Measurements from ENCODE around the gene ARHGAP8.

Gene ARHGAP8

DNA sequence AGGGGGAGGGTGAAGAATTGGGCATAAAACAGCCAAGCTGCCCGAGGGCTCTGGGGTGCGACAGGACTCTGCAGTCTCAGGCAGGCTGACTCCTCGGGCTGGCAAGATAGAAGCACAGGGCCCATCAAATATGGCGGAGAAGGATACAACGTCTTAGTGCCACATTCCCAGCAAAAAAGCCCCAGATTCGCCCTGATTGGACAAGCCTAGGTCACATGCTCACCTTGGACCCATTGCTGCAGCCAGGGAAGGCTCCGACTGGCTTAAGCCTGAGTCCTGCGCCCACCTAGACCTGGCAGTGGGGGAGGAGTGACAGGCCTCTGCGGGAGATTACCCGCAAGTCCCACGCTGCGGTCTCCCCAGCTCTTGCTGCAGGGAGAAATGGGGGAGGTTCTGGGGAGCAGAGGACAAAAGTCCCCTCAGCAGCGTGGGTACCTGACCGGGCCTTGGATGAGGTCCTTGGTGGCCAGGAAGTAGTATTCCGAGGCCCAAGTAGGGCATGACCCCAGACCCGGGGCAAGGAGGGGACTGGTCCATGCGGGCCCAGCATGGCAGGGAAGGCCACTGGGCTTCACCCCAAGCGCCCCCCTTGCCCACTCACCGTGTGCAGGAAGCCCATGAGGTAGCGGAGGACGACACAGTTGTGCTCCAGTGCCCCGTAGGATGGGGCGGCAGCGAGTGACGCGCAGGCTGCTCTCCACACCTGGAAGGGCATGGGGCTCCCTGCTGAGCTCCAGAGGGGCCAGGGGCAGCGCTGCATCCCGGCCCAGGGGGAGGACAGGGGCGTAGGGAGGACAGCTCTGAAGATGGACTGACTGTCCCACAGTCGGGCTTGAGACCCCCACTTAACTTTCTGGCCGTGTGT is 113.0 kb downstream of the ARHGAP8 start:
- DNase-seq: no peak

DNA sequence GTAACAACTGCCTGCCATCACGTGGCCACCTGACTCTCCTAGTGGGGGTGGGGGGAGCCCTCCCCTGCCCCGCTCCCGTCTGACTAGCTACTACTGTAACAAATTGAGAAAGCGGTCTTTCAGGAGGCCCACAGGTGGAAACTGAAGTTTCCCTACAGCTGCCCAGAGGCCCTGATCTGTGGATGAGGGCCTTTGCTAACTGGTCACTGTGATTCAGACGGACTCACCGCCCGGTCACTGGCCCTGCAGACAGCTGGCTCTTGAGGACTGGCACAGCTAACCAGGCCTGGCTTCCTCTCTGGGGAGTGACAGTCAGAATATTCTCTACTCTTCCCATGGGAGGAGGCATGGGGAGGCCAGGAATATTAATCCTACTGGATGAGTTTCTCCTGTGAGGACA is 116.8 kb downstream of the ARHGAP8 start:
- DNase-seq: no peak

- DNase-seq: no peak
These were observed 117.6 kb downstream of the ARHGAP8 start for GRCh38 chr22:44870021-44870420.

GRCh38 chr22:44871782-44872181 is 119.4 kb downstream of the ARHGAP8 start:
- DNase-seq: no peak

DNA sequence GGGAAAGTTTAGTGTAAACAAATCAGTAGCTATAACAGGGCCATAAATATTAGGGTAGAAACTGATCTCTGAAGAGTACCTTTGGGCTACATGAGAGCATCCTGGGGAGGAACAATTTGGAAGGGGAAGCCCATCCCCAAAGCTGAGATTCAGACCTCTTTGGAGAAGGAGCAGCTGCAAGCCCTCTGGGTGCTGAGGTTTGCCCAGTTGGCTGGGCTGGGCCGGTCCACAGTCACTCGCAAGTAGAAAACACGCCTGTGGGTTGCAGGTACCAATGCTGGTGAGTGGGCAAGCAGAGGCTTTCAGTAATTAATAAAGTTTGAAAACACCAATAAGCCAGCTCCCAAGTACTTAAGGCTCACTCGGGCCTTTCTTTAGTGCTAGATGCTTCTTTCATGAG is 124.5 kb downstream of the ARHGAP8 start:
- no peak for DNase-seq

DNA sequence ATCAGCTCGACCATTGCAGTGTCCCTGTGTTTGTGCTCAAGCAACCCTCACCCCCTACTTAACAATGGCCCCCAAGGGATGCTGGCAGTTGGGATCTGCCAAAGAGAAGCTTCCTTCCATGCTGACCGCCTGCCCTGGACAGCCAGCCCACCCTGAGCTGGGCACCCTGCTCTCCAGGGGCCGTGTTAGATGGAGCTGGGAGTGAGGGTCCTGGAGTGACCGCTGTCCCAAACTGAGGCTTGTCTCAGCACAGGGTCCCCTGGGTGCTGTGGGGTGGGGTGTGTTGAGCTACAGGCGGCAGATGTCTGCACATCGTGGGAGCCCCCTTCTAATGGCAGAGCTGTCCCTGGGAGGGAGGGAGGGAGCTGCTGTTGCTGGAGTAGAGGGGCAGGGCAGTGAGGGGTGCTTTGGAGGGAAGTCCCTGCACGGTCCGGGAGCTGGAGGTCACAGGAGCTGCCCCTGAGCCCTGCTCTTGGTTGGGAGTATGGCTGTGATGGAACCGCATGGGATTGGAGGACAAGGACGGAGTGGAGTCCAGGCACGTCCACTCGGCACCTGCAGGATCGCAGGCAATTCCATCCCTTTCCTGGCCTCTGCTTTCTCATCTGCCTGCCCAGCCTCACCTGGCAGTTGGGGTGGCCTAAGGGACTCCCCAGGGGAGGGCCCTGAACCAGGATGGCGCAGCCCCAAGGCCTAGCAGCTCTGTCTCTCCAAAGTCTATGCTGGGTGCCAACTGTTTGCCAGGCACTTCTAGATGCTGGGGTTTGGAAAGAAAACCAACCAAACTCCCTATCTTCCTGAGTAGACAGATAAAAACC is 126.3 kb downstream of the ARHGAP8 start:
- no peak for DNase-seq

GRCh38 chr22:44879301-44879680 is 126.9 kb downstream of the ARHGAP8 start:
- DNase-seq: no peak

DNA sequence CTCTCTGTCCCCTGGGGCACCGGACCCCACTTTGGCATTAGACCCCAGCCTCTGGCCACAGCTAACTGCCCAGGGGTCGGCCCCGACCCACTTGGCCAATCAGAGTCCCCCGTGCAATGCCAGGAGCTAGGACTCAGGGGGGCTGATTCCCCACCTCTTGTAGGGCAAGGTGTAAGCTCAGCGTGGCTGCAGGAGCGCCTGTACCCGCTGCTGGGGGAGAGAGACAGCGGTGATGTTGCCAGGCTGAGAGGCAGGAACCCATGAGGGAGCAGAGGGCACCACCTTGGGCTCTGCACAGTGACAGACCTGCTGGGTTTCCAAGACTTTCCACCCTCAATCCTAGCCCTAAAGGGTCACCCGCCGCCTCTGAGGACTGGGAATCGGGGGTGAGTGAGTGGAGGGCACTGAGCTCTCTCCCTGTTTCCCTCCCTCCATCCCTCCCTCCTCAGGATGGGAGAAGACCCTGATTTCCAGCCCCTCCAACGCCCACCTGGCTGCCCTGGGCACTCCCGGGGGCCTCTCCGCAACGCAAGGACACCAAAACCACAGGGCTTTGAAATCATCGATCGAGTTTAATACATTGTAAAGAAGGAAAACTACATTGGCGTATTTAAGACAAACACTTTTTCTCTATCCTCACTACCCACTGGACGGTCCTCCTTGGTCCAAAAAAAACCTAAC is 128.4 kb downstream of the ARHGAP8 start:
- no peak for DNase-seq

- no peak for DNase-seq
These were observed 129.2 kb downstream of the ARHGAP8 start for GRCh38 chr22:44881624-44882023.

DNA sequence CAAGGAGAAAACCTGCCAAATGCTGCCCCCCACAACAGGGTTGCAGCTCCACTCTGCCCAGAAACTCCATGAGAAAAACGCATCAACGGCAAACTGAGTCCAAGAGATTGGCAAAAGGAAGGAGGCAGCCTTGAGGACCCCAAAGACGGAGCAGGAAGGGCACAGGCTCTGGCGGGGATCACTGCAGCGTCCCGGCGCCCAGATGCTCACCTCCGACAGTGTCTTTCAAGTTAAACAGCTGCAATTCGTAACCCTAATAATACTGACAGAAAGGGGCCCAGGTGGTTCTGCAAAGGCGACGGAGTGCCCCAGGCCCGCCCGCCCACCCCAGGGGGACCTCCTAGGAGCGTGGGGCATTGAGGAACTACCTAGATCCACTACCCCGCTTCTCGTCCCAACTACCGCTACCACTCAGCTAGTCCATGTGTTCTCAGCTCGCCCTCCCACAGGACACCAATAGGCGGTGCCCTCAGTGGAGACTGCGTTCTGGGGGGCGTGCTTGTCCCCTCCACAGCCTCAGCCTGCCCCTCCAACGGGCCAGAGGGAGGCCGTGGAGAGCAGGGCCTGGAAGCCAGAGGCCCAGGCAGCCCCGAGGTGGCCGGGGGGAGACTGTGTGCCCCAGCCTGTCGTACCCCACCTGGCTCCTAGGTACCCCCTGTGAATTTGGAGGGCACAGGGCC is 130.0 kb downstream of the ARHGAP8 start:
- no peak for DNase-seq

DNA sequence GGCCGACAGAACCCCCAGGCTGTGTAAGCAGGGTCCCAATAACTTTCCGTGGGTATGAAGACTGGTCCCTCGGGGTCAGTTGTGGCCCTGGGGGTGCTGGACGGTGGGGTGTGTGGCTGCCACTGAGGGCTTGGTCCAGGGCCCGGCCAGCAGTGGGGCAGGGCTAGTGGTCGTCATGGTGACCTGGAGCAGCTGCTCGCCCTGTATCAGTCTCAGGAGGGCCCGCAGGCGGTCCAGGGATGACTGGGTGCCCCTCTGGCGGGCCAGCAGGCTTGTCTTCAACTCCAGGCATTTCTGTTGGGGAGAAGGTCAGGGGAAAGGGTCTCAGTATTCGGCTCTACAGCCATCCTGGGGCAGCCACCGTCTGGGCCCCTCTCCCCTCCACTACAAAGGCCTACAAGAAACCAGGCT is 130.6 kb downstream of the ARHGAP8 start:
- DNase-seq: no peak

DNA sequence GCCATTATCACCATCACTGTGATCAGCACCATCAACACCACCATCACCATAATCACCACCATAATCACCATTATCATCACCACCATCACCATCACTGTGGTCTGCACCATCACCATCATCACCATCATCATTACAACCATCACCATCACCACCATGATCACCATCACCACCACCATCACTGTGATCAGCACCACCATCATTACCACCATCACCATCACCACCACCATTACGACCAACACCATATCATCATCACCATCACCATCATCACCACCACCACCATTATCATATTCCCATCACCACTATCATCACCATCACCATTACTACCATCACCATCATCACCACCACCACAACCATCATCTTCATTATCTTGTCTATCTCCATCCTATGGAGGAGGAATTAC is 132.2 kb downstream of the ARHGAP8 start:
- no peak for DNase-seq

GRCh38 chr22:44884968-44885805 is 132.8 kb downstream of the ARHGAP8 start:
- DNase-seq: no peak

DNA sequence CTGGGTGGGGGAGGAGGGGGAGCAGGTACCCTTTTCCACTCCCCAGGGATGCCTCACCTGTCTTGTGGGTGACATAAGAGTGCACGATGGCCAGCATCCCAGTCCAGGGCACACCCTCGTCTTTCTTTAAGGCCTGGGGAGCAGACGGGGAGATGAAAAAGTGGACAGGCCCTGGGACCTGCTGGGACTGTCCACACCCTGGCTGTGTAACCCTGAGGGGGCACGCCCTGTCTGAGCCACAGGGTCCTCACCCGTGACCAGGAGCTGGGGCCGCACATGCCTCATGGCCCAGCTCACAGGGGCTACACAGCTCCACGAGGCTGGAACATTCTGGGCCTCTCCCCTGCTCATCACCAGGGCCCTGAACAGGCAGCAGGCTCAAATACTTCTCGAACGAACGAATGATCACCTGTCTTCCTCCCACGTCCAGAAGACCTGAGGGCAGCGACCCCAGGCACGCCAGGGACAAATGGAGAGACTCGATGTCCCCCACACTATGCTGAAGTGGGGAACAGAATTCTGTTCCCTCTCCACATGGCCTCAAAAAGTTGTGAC is 133.5 kb downstream of the ARHGAP8 start:
- DNase-seq: no peak

- no peak for DNase-seq
These were observed 135.6 kb downstream of the ARHGAP8 start for GRCh38 chr22:44887941-44888366.

DNA sequence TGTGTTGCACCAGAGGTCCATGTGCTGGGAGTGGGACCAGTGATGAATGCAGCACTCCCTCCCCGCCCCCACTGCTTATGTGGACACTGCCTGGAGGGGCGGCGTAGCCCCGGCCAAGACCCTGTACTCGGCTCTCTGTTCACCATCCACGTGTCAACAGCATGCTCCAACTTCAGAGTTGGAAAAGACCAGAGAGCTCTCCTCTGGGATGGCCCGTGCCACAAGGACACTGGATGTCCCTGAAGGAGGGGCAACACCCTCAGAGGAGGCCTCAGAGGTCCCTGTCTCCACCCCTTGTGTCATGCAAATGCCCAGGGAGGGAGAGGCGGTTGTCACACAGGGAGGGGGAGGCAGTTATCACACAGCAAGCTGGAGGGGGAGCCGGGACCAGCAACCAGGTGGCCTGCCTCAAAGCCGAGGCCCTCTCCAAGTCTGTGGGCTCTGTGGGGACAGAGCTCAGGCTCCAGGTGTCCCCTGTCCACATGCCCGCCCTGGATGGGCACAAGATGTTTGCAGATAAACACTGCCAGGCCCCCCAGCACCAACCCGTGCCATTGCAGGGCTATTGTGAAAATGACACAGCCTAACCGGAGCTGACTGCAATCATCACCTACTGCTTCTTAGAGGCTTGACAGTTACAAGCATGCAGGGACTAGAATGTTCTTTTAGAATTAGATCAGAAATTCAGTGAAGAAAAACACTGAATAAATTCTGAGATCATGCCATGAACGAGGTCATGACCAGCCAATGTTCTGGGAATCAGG is 136.3 kb downstream of the ARHGAP8 start:
- no peak for DNase-seq

DNA sequence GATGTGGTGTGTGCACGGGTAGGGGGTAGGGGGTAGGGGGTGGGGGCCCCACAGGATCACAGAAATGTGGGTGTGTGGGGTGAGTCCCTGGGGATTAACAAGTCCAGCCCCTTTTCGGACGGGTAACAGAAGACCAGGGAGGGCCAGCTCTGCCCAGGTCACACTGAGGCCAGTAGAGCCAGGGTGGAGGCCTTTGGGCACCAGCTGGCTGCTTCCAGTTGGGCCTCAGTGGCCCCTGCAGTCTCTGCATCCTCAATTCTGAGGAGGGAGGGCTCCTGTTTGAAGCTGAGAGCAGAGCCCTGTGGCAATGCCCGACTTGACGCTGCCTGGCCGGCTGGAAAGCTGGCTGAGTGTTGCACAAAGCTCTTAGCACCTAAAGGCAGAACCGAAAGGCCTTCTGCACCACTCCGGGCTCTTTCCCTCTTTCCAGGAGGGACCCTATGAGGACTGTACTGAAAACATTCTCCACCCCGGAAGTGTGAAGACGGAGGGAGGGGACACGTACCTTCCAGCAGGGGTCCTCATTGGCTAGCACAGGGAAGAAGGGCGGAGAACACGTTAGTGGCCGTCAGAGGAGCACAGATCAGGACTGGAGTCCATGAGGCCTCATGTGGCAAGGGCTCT is 137.0 kb downstream of the ARHGAP8 start:
- DNase-seq: no peak

DNA sequence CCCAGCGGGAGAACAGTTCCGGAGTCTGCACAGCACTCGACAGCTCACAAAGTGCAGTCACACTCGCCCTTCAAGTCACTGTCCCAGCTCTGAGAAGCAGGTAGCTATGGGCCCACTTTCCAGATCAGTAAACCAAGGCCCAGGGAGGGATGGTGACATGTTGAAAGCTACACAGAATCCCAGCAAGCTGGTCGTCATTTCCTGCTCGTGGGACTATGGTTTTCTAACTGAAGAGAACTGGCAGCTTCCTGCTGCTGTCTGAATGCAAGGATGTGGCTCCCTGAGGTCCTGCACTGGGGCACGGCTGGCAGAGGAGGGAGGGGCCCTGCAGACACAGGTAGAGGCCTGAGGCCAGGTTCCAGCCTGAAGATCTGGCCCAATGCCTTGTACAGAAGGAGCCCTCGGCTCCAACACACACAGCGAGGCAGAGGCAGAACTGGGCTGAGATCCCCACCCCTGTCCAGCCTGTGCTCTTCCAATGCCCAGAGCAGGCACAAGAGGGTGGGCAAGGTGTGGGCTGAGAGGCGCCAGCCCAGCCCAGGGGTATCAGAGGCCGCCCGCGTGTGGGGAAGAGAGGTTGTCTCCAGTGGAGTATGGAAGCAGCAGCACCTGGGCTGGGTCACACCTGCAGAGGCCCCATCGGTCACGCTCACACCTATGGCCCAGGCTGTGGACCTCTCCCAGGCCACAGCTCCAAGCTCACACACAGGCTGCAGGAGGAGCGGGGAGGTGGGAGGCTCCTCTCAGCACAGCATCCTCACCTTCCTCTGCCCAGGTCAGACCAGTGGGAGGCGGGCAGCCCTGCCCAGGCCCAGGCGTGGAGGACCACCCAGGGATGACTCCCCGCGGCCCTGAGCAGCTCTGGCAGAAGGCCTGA is 138.3 kb downstream of the ARHGAP8 start:
- DNase-seq: no peak

DNA sequence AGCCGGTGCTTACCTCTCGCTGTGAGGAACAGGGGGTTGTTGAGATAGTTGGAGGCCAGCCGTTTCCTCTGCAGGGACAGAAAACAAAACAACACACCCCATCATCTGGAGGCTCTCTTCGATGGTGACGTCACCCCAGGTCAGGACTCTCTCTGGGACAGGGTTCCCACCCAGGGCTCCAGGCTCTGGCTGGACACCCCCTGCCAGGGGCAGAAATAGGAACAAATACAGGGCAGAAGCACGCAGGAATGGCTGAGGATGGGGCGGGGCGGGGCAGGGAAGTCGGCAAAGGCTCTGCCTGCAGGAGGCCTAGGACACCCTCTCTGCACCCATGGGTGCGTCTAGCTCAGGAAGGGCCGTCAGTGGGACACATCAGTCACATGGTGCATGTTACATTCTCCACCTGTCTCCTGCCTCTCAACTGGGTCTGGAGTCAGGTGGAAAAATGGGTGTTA is 138.9 kb downstream of the ARHGAP8 start:
- DNase-seq: no peak
